Measurements from ENCODE around the gene TNFAIP8. TPM values are rescaled to one million over a fixed set of nuclear protein-coding genes. Genes with fewer than 3 reads are reported as not detected.

TNFAIP8 gene
- total RNA-seq, 2 experiments from 2014 or later, result 106 to 114 TPM

GRCh38 chr5:119379942-119380547, 24.2 kb downstream of the TNFAIP8 start:
- Histone ChIP-seq H3K27ac (ENCODE audit: low read depth in 1 of 2, low read length in 2 of 2) (no peak overlapping the region), H3K36me3 (ENCODE audit: insufficient read depth, low read length) (peaks cover 26% of the 10 kb centered on the region), H3K4me3 (ENCODE audit: low read length) (no peak overlapping the region), H3K27me3 (ENCODE audit: control insufficient read depth in 1 of 2, insufficient read depth in 2 of 2, low read length in 2 of 2) (no peaks in the 10 kb centered on the region), H3K9me3 (ENCODE audit: control insufficient read depth in 1 of 2, insufficient read depth in 1 of 2, low read length in 2 of 2) (no peaks in the 10 kb centered on the region), H3K4me1 (ENCODE audit: insufficient read depth, low read length) (peaks cover 50% of the 10 kb centered on the region)
- Mint-ChIP-seq H3K27me3 (no peaks in the 10 kb centered on the region), H3K27ac (peak overlapping the region; percentile 60), H3K9me3 (no peaks in the 10 kb centered on the region), H3K4me1 (ENCODE audit: low read depth) (peaks cover 84% of the 10 kb centered on the region), H3K36me3 (ENCODE audit: low read depth) (peaks cover 55% of the 10 kb centered on the region), H3K4me3 (no peak overlapping the region)
- no peak for TF ChIP-seq CTCF (IDR thresholded peaks at IDR 0.05)
- ATAC-seq (ENCODE audit: poor library complexity), result no peak
- no peak for DNase-seq
- ChIA-PET CTCF (interaction anchor here (1.2 to 2.2 kb wide), 2 partner anchors 13 to 45 kb away, joined by 3 to 7 read pairs; no protein-coding TSS in a partner anchor), POLR2A (interaction anchor here (0.9 to 2.3 kb wide), 5 partner anchors 10 to 309 kb away, joined by 3 to 9 read pairs (median 3); partner anchors contain the start of gene DMXL1)
- intact Hi-C loops (cut with DNase I, micrococcal nuclease), result loop anchor here in 1 of 2 experiments (5.0 kb wide), 1 partner anchor 38 kb away; no protein-coding TSS in a partner anchor

DNA sequence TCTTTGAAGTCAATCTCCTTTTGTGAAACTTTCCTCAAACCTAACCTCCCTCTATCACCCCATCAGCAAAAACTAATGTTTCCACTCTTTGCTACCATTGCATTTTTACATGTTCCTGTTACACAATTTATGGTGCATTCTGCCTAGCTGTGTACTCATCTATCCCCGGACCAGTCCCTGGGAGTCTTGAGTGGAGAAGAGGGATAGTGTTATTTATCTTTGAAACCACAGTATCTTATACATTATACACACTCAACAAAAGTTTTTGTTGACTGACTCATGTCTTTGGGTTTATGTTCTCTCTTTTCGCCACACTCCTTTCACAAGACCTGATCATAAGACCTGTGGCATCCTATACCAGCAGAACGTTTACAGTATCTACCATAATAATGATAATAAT, 26.4 kb downstream of the TNFAIP8 start:
- ChIA-PET POLR2A (interaction anchor here (0.6 to 2.3 kb wide), 2 partner anchors 311 to 340 kb away, joined by 4 to 9 read pairs; partner anchors contain the start of gene DMXL1), CTCF (no interaction called here)
- Mint-ChIP-seq H3K4me3 (peak overlapping the region; percentile 0), H3K27me3 (no peaks in the 10 kb centered on the region), H3K9me3 (no peaks in the 10 kb centered on the region), H3K27ac (peak overlapping the region; percentile 80), H3K36me3 (ENCODE audit: low read depth) (peaks cover 44% of the 10 kb centered on the region), H3K4me1 (ENCODE audit: low read depth) (peaks cover 92% of the 10 kb centered on the region)
- H3K27me3 ChIP-seq (ENCODE audit: control insufficient read depth in 1 of 2, insufficient read depth in 2 of 2, low read length in 2 of 2), result no peaks in the 10 kb centered on the region
- ATAC-seq (ENCODE audit: poor library complexity) (no peak), DNase-seq (no peak)
- intact Hi-C loops (cut with DNase I, micrococcal nuclease), result loop anchor here in 1 of 2 experiments (5.0 kb wide), 1 partner anchor 40 kb away; no protein-coding TSS in a partner anchor
- TF ChIP-seq CTCF (IDR thresholded peaks at IDR 0.05), result no peak
- no peak overlapping the region for H3K4me3 ChIP-seq (ENCODE audit: low read length)
- peaks cover 25% of the 10 kb centered on the region for H3K36me3 ChIP-seq (ENCODE audit: insufficient read depth, low read length)
- H3K27ac ChIP-seq (ENCODE audit: low read depth in 1 of 2, low read length in 2 of 2), result no peak overlapping the region
- H3K9me3 ChIP-seq (ENCODE audit: control insufficient read depth in 1 of 2, insufficient read depth in 1 of 2, low read length in 2 of 2), result no peaks in the 10 kb centered on the region
- H3K4me1 ChIP-seq (ENCODE audit: insufficient read depth, low read length), result peaks cover 57% of the 10 kb centered on the region

DNA sequence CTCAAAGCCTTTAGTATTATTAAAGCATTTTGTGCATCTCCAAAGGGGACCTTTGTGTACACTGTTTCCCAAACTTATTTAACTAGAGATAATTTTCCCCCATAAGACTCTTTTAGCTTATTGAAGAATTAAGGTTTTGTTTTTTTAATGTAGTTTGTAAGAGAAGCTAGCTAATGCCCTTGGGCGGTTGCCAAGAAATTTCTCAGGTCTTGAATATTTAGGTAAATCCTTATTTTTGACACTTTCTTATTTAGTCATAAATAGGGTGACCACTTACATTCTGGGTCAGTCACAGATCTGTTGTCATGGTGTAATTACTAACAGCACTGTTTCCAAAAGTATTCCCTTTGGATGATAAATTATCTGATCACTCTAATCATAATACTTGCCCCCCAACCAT, 27.2 kb downstream of the TNFAIP8 start:
- peaks cover 91% of the 10 kb centered on the region for H3K4me1 Mint-ChIP-seq (ENCODE audit: low read depth)
- H3K36me3 Mint-ChIP-seq (ENCODE audit: low read depth), result peaks cover 42% of the 10 kb centered on the region
- H3K27ac ChIP-seq (ENCODE audit: low read depth in 1 of 2, low read length in 2 of 2), result peak overlapping the region in 1 of 2 donors; percentile 8
- TF ChIP-seq CTCF (IDR thresholded peaks at IDR 0.05), result no peak
- ATAC-seq (ENCODE audit: poor library complexity), result no peak
- DNase-seq, result no peak
- ChIA-PET POLR2A (interaction anchor here (1.1 kb wide), 1 partner anchor 39 kb away, joined by 3 read pairs; no protein-coding TSS in a partner anchor), CTCF (no interaction called here)
- no peaks in the 10 kb centered on the region for H3K9me3 ChIP-seq (ENCODE audit: control insufficient read depth in 1 of 2, insufficient read depth in 1 of 2, low read length in 2 of 2)
- no peak overlapping the region for H3K4me3 ChIP-seq (ENCODE audit: low read length)
- H3K4me3 Mint-ChIP-seq, result no peak overlapping the region
- H3K27me3 Mint-ChIP-seq, result no peaks in the 10 kb centered on the region
- peaks cover 52% of the 10 kb centered on the region for H3K4me1 ChIP-seq (ENCODE audit: insufficient read depth, low read length)
- H3K27me3 ChIP-seq (ENCODE audit: control insufficient read depth in 1 of 2, insufficient read depth in 2 of 2, low read length in 2 of 2), result no peaks in the 10 kb centered on the region
- H3K36me3 ChIP-seq (ENCODE audit: insufficient read depth, low read length), result peaks cover 30% of the 10 kb centered on the region
- peak overlapping the region; percentile 80 for H3K27ac Mint-ChIP-seq
- no peaks in the 10 kb centered on the region for H3K9me3 Mint-ChIP-seq
- intact Hi-C loops (cut with DNase I, micrococcal nuclease), result loop anchor here in 1 of 2 experiments (5.0 kb wide), 1 partner anchor 41 kb away; no protein-coding TSS in a partner anchor

All from CD4-positive, alpha-beta T cell (primary cell).